Calu3 (cell line): Measurements from ENCODE around the gene TIMM29. TPM values are rescaled to one million over a fixed set of nuclear protein-coding genes. Genes with fewer than 3 reads are reported as not detected.

ENCODE experiments used
- BruUV-seq: library from RNA; stranded (reverse); fragments of 400-500 nt; replicated peaks from 2 replicates; lab custom pipeline; 2021; lab: Mats Ljungman, UMichigan
- CTCF ChIA-PET: fragments of 300-600 bp; sonication (Branson Sonifier 250); formaldehyde crosslinking; loops from one replicate; lab custom pipeline; 2022; ENCODE audit warnings: antibody characterized with exemption; lab: Charles Lee
- DNase-seq: peaks from one replicate; pipeline ENCODE4 v3.0.0; 2022
- H3K27ac Mint-ChIP-seq: one replicate; pipeline ENCODE4 v1.8.0; 2022; ENCODE audit warnings: mixed read lengths; ENCODE audit not compliant: unreplicated experiment
- H3K27me3 Mint-ChIP-seq: one replicate; pipeline ENCODE4 v1.8.0; 2022; ENCODE audit warnings: mixed read lengths; ENCODE audit not compliant: unreplicated experiment
- H3K36me3 Mint-ChIP-seq: one replicate; pipeline ENCODE4 v1.8.0; 2022; ENCODE audit warnings: mild to moderate bottlenecking, moderate library complexity, mixed read lengths; ENCODE audit not compliant: insufficient read depth, unreplicated experiment
- H3K4me1 Mint-ChIP-seq: one replicate; pipeline ENCODE4 v1.8.0; 2022; ENCODE audit warnings: mild to moderate bottlenecking, low read depth, mixed read lengths; ENCODE audit not compliant: unreplicated experiment
- H3K4me3 Mint-ChIP-seq: one replicate; pipeline ENCODE4 v1.8.0; 2022; ENCODE audit warnings: mild to moderate bottlenecking, low read depth, moderate library complexity, mixed read lengths; ENCODE audit not compliant: unreplicated experiment
- H3K9me3 Mint-ChIP-seq: one replicate; pipeline ENCODE4 v1.8.0; 2022; ENCODE audit warnings: low read depth, mixed read lengths; ENCODE audit not compliant: unreplicated experiment
- CTCF ChIP-seq: fragments of 200-600 bp; IDR thresholded peaks from one replicate; pipeline ENCODE4 v1.8.0; 2022; ENCODE audit warnings: antibody characterized with exemption; ENCODE audit not compliant: unreplicated experiment
- intact Hi-C: fragments of 100-400 bp; cut with micrococcal nuclease; formaldehyde crosslinking; loops from one replicate; pipeline ENCODE4 v1.10.0; 2022; ENCODE audit not compliant: unreplicated experiment
- total RNA-seq: library from RNA; stranded (reverse); gene quantifications from 2 replicates; pipeline ENCODE4 v1.2.3, GENCODE V29; 2022

TIMM29 gene
- total RNA-seq, 1 experiment from 2014 or later, result 15.3 TPM

- Mint-ChIP-seq H3K27me3 (no peaks in the 10 kb centered on the region), H3K36me3 (peaks cover 10% of the 10 kb centered on the region), H3K27ac (no peak overlapping the region), H3K9me3 (no peaks in the 10 kb centered on the region), H3K4me3 (no peak overlapping the region), H3K4me1 (peaks cover 5% of the 10 kb centered on the region)
- intact Hi-C loops, result no loop called here
- BruUV-seq, result no TSS peak
- CTCF ChIA-PET, result no interaction called here
- no peak for TF ChIP-seq CTCF
- DNase-seq, result no peak
Measured at GRCh38 chr19:10968527-10969135, 40.0 kb downstream of the TIMM29 start.

GRCh38 chr19:10971107-10971726 is 42.6 kb downstream of the TIMM29 start:
- H3K36me3 Mint-ChIP-seq, result peaks cover 12% of the 10 kb centered on the region
- no peaks in the 10 kb centered on the region for H3K27me3 Mint-ChIP-seq
- CTCF ChIA-PET, result interaction anchor here (0.6 kb wide), 1 partner anchor 8 kb away, joined by 3 read pairs; no protein-coding TSS in a partner anchor
- TF ChIP-seq CTCF, result no peak
- DNase-seq, result no peak
- no TSS peak for BruUV-seq
- intact Hi-C loops, result no loop called here
- H3K9me3 Mint-ChIP-seq, result no peaks in the 10 kb centered on the region
- H3K27ac Mint-ChIP-seq, result no peak overlapping the region
- H3K4me3 Mint-ChIP-seq, result no peak overlapping the region
- H3K4me1 Mint-ChIP-seq, result peaks cover 14% of the 10 kb centered on the region

GRCh38 chr19:10975374-10976130 is 46.9 kb downstream of the TIMM29 start:
- peaks cover 12% of the 10 kb centered on the region for H3K4me1 Mint-ChIP-seq
- intact Hi-C loops, result no loop called here
- no peak for DNase-seq
- H3K9me3 Mint-ChIP-seq, result no peaks in the 10 kb centered on the region
- peak overlapping the region; percentile 71 for H3K27ac Mint-ChIP-seq
- no peak for TF ChIP-seq CTCF
- CTCF ChIA-PET, result interaction anchor here (0.6 to 1.2 kb wide), 4 partner anchors 11 to 1384 kb away, joined by 3 to 7 read pairs (median 4); no protein-coding TSS in a partner anchor
- H3K4me3 Mint-ChIP-seq, result peak overlapping the region; percentile 56
- H3K27me3 Mint-ChIP-seq, result no peaks in the 10 kb centered on the region
- BruUV-seq, result no TSS peak
- H3K36me3 Mint-ChIP-seq, result peaks cover 8% of the 10 kb centered on the region

- peaks cover 8% of the 10 kb centered on the region for H3K36me3 Mint-ChIP-seq
- CTCF ChIA-PET, result interaction anchor here (1.0 to 1.2 kb wide), 3 partner anchors 11 to 24 kb away, joined by 3 to 7 read pairs (median 5); no protein-coding TSS in a partner anchor
- no peaks in the 10 kb centered on the region for H3K9me3 Mint-ChIP-seq
- no peaks in the 10 kb centered on the region for H3K27me3 Mint-ChIP-seq
- DNase-seq, result no peak
- H3K4me3 Mint-ChIP-seq, result peak overlapping the region; percentile 56
- H3K27ac Mint-ChIP-seq, result peak overlapping the region; percentile 71
- peaks cover 12% of the 10 kb centered on the region for H3K4me1 Mint-ChIP-seq
- no peak for TF ChIP-seq CTCF
- intact Hi-C loops, result no loop called here
- BruUV-seq, result no TSS peak
Measured at GRCh38 chr19:10976131-10976892, 47.7 kb downstream of the TIMM29 start.
